Esophagus muscularis mucosa (tissue), 4 donors: ENCODE results near the gene NOSIP.

Experiments used
- CTCF ChIP-seq, 3 experiments: fragments of 200-600 bp in 2 of 3; fragments of 450-650 bp in 1 of 3; sonication (generic) in 2 of 3; IDR thresholded peaks; one replicate each; pipeline ENCODE4 v1.5.1; 2017 to 2019; ENCODE audit warnings: antibody characterized with exemption in 3 of 3, mild to moderate bottlenecking in 2 of 3, moderate library complexity in 1 of 3
- EP300 ChIP-seq: sonication (generic); formaldehyde crosslinking; IDR thresholded peaks from one replicate; pipeline ENCODE4 v1.6.1; 2017; ENCODE audit warnings: antibody characterized with exemption
- POLR2A ChIP-seq: fragments of 450-650 bp; IDR thresholded peaks from one replicate; pipeline ENCODE4 v1.6.1; 2017; ENCODE audit warnings: antibody characterized with exemption, moderate library complexity, mild to moderate bottlenecking, low read depth
- POLR2AphosphoS5 ChIP-seq, 2 donors: sonication (generic); formaldehyde crosslinking; IDR thresholded peaks; one replicate each; pipeline ENCODE4 v1.6.1; 2017; ENCODE audit warnings: antibody characterized with exemption in 2 of 2

GRCh38 chr19:49564616-49565045 lies 15.7 kb downstream of the NOSIP start:
- no peak for TF ChIP-seq POLR2AphosphoS5 (IDR thresholded peaks at IDR 0.05)
- no peak for TF ChIP-seq CTCF (IDR thresholded peaks at IDR 0.05)
- TF ChIP-seq EP300, result no peak
- no peak for TF ChIP-seq POLR2A
